BLaER1 treated with 17β-estradiol and CSF1 and Interleukin-3, amounts not matched to agents 10 nM and 100 nM (cell line): ENCODE measurements around the gene JPH4.

Source experiments
- H3K27ac ChIP-seq, 11 experiments: shearing (Covaris generic); formaldehyde crosslinking; 2 replicates each; pipeline ENCODE4 v1.8.1; 2022
- H3K27me3 ChIP-seq, 11 experiments: shearing (Covaris generic); formaldehyde crosslinking; 2 replicates each; pipeline ENCODE4 v1.8.1; 2022
- H3K36me3 ChIP-seq, 11 experiments: shearing (Covaris generic); formaldehyde crosslinking; 2 replicates each; pipeline ENCODE4 v1.8.1; 2022
- H3K4me1 ChIP-seq, 10 experiments: shearing (Covaris generic); formaldehyde crosslinking; 2 replicates each; pipeline ENCODE4 v1.8.1; 2022
- H3K4me2 ChIP-seq, 11 experiments: shearing (Covaris generic); formaldehyde crosslinking; 2 replicates each; pipeline ENCODE4 v1.8.1; 2022
- H3K4me3 ChIP-seq, 10 experiments: shearing (Covaris generic); formaldehyde crosslinking; 2 replicates each; pipeline ENCODE4 v1.8.1; 2022
- H3K9ac ChIP-seq, 11 experiments: shearing (Covaris generic); formaldehyde crosslinking; 2 replicates each; pipeline ENCODE4 v1.8.1; 2022
- H3K9me3 ChIP-seq, 11 experiments: shearing (Covaris generic); formaldehyde crosslinking; replicated peaks in 1 of 11; 2 replicates each; pipeline ENCODE4 v1.8.1; 2022
- H4K20me1 ChIP-seq, 11 experiments: shearing (Covaris generic); formaldehyde crosslinking; 2 replicates each; pipeline ENCODE4 v1.8.1; 2022
- Cebpa-rat ChIP-seq, 11 experiments: shearing (Covaris generic); IDR thresholded peaks; 2 replicates each; pipeline ENCODE4 v1.8.1; 2022

Gene JPH4

GRCh38 chr14:23522643-23523198 is 55.9 kb downstream of the JPH4 start:
- no peaks in the 10 kb centered on the region for H3K27me3 ChIP-seq
- no peak overlapping the region for H3K4me2 ChIP-seq
- no peaks in the 10 kb centered on the region for H3K9me3 ChIP-seq
- peaks cover 0 to 16% (median 8%) of the 10 kb centered on the region in 11 experiments; a peak in 8 of 22 replicates for H3K36me3 ChIP-seq
- no peak overlapping the region for H3K27ac ChIP-seq
- no peak overlapping the region for H3K4me3 ChIP-seq
- H4K20me1 ChIP-seq: peaks cover 0 to 9% (median 0%) of the 10 kb centered on the region in 11 experiments; a peak in 1 of 22 replicates
- no peak for TF ChIP-seq Cebpa-rat (IDR thresholded peaks at IDR 0.05)
- H3K9ac ChIP-seq: no peak overlapping the region
- peaks cover 0 to 4% (median 0%) of the 10 kb centered on the region in 10 experiments; a peak in 1 of 20 replicates for H3K4me1 ChIP-seq

- no peak overlapping the region for H3K9ac ChIP-seq
- no peak for TF ChIP-seq Cebpa-rat (IDR thresholded peaks at IDR 0.05)
- no peaks in the 10 kb centered on the region for H3K27me3 ChIP-seq
- H3K4me2 ChIP-seq: no peak overlapping the region
- no peak overlapping the region for H3K27ac ChIP-seq
- H3K36me3 ChIP-seq: peaks cover 0 to 14% (median 5%) of the 10 kb centered on the region in 11 experiments; a peak in 8 of 22 replicates
- peaks cover 0 to 9% (median 0%) of the 10 kb centered on the region in 11 experiments; a peak in 1 of 22 replicates for H4K20me1 ChIP-seq
- no peaks in the 10 kb centered on the region for H3K9me3 ChIP-seq
- H3K4me3 ChIP-seq: no peak overlapping the region
- peaks cover 0 to 4% (median 0%) of the 10 kb centered on the region in 10 experiments; a peak in 1 of 20 replicates for H3K4me1 ChIP-seq
Measured at GRCh38 chr14:23521785-23522640, 56.6 kb downstream of the JPH4 start.

DNA sequence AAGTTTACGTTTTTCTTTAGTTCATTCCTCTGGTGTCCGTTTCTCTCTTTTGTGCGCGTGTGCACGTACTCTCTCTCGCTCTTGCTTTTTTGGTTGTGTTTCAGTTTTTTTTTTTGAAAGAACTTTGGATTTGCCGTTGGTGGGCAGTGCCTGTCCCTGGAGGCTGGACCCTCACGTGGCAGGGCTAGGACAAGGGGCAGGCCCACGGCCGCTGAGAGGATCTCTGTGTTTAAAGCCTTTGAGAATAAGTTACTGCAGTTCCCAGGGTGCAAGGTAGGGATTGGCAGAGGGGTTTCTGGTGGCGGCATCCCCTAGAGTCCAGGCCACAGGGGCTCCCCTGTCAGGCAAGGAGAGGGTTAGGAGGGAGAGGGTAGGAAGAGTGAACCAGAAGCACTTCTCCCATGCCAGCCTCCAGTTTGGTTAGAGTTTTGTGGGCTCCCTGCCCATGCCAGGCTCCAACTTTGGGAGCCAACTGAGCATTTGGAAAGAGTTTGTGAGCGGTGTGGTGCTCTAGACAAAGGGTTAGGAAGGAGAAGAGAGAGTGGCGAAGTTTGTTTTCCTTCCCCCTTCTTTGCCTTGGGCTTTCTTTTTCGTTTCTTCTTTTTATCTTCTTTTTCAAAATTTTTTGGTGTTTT is 57.6 kb downstream of the JPH4 start:
- H4K20me1 ChIP-seq: no peaks in the 10 kb centered on the region; a peak in 1 of 22 replicates

DNA sequence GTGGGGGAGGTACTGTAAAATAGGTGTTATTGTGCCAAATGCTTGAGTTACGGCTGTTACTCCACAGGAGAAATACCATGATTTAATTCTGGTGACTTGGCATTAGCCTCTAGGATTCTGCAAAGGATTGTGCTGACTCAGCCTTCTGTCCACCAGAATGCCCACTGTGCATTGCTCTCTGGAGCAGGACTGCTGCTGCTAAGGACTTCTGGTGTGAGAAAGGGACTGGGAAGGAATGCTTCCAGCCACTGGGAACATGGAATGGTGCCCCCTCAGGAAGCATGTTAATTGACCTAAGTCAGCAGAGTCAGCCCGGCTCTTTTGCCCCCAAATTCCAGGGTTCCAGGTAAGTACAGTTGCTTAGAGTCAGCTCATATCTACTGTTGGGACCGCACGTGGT is 59.9 kb downstream of the JPH4 start:
- no peaks in the 10 kb centered on the region for H3K27me3 ChIP-seq
- H3K36me3 ChIP-seq: peaks cover 0 to 5% (median 0%) of the 10 kb centered on the region in 11 experiments; a peak in 4 of 22 replicates
- no peaks in the 10 kb centered on the region for H3K9me3 ChIP-seq
- no peak overlapping the region for H3K27ac ChIP-seq
- no peak overlapping the region for H3K4me2 ChIP-seq
- no peak overlapping the region for H3K4me3 ChIP-seq
- H4K20me1 ChIP-seq: no peaks in the 10 kb centered on the region; a peak in 1 of 22 replicates
- peaks cover 0 to under 1% (median 0%) of the 10 kb centered on the region in 10 experiments; a peak in 1 of 20 replicates for H3K4me1 ChIP-seq
- TF ChIP-seq Cebpa-rat (IDR thresholded peaks at IDR 0.05): no peak
- no peak overlapping the region for H3K9ac ChIP-seq

More for the DNA sequence above, 57.6 kb downstream of the JPH4 start:
- Histone ChIP-seq H3K9me3 (no peaks in the 10 kb centered on the region), H3K4me1 (peaks cover 0 to 4% (median 0%) of the 10 kb centered on the region in 10 experiments; a peak in 1 of 20 replicates), H3K9ac (no peak overlapping the region), H3K27ac (no peak overlapping the region), H3K4me2 (no peak overlapping the region), H3K27me3 (no peaks in the 10 kb centered on the region), H3K36me3 (peaks cover 0 to 5% (median 1%) of the 10 kb centered on the region in 11 experiments; a peak in 5 of 22 replicates), H3K4me3 (no peak overlapping the region)
- no peak for TF ChIP-seq Cebpa-rat (IDR thresholded peaks at IDR 0.05)
